Adrenal gland (tissue), 5 donors: ENCODE data around the gene TREM2.

Experiments used
- POLR2A ChIP-seq, 2 donors: fragments of 450-650 bp; IDR thresholded peaks; one replicate each; pipeline ENCODE4 v1.6.1; 2017; ENCODE audit warnings: antibody characterized with exemption in 2 of 2, mild to moderate bottlenecking in 2 of 2, moderate library complexity in 1 of 2
- TF ChIP-seq, protein P1 (sequence below), 6 experiments: fragments of 450-650 bp in 4 of 6; fragments of 200-600 bp in 2 of 6; sonication (generic) in 1 of 6; IDR thresholded peaks; 1 replicate in 5 of 6; 2 replicates in 1 of 6; pipeline versions ENCODE4 v1.5.1 to v1.8.0; 2016 to 2021; ENCODE audit warnings: antibody characterized with exemption in 6 of 6, mild to moderate bottlenecking in 2 of 6, moderate library complexity in 1 of 6
- donor health status: DM: no; HTN: no; CAD: no.

DNA sequence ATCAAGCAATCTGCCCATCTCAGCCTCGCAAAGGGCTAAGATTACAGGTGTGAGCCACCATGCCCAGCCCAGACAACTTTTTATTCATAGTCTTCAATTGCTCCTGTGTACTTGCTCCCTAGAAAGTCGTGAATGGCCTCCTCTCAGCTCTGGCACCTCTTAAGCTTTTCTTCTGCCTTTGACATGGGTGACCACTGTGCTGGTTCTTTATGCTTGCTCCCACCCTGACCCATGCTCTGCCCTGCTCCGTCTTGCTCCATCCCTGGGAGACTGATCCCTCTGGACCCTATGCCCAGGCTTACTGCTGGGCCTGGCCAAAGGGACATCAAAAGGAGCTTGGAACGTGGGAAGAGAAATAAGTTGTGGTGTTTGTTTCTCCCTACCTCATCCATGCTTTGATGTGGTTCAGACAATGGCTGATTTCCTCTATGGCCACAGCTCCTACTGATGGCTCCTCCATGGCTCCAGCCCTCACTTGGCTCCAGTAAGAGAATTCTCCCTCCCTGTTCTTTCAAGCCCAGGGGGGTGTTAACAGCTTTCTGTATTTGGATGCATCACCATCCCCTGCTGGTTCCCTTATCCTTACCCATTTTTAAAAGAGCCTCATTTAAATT is 7.7 kb upstream of the TREM2 start:
- TF ChIP-seq, protein P1, sequence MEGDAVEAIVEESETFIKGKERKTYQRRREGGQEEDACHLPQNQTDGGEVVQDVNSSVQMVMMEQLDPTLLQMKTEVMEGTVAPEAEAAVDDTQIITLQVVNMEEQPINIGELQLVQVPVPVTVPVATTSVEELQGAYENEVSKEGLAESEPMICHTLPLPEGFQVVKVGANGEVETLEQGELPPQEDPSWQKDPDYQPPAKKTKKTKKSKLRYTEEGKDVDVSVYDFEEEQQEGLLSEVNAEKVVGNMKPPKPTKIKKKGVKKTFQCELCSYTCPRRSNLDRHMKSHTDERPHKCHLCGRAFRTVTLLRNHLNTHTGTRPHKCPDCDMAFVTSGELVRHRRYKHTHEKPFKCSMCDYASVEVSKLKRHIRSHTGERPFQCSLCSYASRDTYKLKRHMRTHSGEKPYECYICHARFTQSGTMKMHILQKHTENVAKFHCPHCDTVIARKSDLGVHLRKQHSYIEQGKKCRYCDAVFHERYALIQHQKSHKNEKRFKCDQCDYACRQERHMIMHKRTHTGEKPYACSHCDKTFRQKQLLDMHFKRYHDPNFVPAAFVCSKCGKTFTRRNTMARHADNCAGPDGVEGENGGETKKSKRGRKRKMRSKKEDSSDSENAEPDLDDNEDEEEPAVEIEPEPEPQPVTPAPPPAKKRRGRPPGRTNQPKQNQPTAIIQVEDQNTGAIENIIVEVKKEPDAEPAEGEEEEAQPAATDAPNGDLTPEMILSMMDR (IDR thresholded peaks at IDR 0.05) = no peak
- no peak for TF ChIP-seq POLR2A (IDR thresholded peaks at IDR 0.05)
